Measurements from ENCODE around the gene CROCC2. TPM values are rescaled to one million over a fixed set of nuclear protein-coding genes. Genes with fewer than 3 reads are reported as not detected.

Gene CROCC2
- polyA plus RNA-seq, 1 of the 3 experiments (the other 2 are of a cell fraction): not detected

DNA sequence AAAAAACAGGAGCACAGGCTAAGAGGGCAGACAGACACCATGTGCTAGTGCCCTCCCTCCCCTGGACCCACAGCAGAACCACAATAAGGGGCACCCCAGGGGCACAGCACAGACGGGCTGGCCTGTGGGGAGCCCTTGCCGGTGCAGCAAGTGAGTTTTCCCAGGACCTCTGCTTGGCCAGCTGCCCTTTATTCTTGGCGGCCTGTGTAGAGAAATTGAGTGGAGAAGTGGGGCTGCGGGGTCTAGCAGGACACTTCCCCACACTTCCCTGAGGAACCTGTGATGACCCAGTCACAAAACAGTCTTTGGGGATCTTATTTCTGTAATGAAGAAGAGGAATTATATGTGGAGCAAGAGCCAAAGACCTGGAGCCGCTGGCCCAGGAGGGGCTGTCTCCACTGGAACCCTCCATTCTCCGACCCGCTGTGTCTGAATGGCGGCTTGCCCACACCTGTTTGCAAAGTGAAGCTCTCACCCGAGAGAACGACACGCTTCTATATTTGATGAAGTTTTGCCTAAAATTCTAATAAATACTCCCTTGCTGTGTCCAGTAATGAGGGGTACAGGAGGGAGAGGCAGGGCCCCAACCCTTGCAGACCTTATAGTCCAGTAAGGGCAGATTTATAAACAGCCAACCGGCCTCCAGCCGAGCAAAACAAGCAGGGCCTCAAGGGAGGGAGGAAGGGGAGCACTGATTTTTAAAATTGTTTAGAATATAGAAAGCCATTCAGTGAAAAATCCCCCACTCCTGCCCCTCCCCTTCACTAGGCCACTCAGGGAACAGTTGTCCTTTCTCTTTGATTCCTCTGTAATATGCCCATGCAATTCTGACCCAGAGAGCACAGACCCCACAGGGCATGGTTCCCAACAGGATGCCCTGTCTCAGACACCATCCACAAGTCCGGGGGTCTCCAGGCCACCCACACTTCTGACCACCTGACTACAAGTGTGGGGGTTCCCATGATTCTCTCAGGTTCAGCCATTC is 47.6 kb downstream of the CROCC2 start:
- 67% methylated on average over 13 of the region's 14 CpGs for WGBS (ENCODE audit: low lambda C conversion rate)
- H3K9me2 ChIP-seq: no peaks in the 10 kb centered on the region
- POLR2A ChIA-PET: no interaction called here

More for the DNA sequence above, 47.6 kb downstream of the CROCC2 start:
- Histone ChIP-seq H3K27ac (ENCODE audit: low read depth in 2 of 2, low read length in 1 of 2) (no peak overlapping the region), H3F3A (replicated peaks; ENCODE audit: insufficient read depth) (no peaks in the 10 kb centered on the region), H3K4me2 (no peak overlapping the region), H3K9me3 (no peaks in the 10 kb centered on the region), H3K79me2 (ENCODE audit: insufficient read depth) (no peaks in the 10 kb centered on the region), H4K20me1 (ENCODE audit: insufficient read depth) (no peaks in the 10 kb centered on the region), H3K27me3 (ENCODE audit: insufficient read depth) (no peaks in the 10 kb centered on the region), H3K9ac (no peak overlapping the region), H3K36me3 (replicated peaks in 1 of 2; ENCODE audit: control insufficient read depth in 1 of 2, insufficient read depth in 2 of 2, low read length in 1 of 2) (no peaks in the 10 kb centered on the region), H3K4me1 (ENCODE audit: control insufficient read depth in 1 of 2, insufficient read depth in 2 of 2, low read depth in 1 of 2, low read length in 1 of 2) (peaks cover 0 to 42% of the 10 kb centered on the region in 2 experiments; a peak in 1 of 4 replicates), H3K4me3 (ENCODE audit: low read depth in 2 of 2, low read length in 1 of 2) (no peak overlapping the region), H2AFZ (ENCODE audit: low read depth) (no peak overlapping the region)
- CTCF ChIA-PET: no interaction called here
- peak; percentile 22 for DNase-seq
- no peak for TF ChIP-seq FOXM1 (IDR thresholded peaks at IDR 0.05; ENCODE audit: low read depth)
- TF ChIP-seq ELF1 (IDR thresholded peaks at IDR 0.05): no peak
- TF ChIP-seq, protein P1, sequence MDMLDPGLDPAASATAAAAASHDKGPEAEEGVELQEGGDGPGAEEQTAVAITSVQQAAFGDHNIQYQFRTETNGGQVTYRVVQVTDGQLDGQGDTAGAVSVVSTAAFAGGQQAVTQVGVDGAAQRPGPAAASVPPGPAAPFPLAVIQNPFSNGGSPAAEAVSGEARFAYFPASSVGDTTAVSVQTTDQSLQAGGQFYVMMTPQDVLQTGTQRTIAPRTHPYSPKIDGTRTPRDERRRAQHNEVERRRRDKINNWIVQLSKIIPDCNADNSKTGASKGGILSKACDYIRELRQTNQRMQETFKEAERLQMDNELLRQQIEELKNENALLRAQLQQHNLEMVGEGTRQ (IDR thresholded peaks at IDR 0.05; ENCODE audit: borderline replicate concordance, low read depth, low read length): no peak
- TF ChIP-seq, protein P2, sequence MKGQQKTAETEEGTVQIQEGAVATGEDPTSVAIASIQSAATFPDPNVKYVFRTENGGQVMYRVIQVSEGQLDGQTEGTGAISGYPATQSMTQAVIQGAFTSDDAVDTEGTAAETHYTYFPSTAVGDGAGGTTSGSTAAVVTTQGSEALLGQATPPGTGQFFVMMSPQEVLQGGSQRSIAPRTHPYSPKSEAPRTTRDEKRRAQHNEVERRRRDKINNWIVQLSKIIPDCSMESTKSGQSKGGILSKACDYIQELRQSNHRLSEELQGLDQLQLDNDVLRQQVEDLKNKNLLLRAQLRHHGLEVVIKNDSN (IDR thresholded peaks at IDR 0.05; ENCODE audit: borderline replicate concordance, low read depth): no peak
- TF ChIP-seq RFX5 (IDR thresholded peaks at IDR 0.05; ENCODE audit: low read length): no peak
- TF ChIP-seq FOSL2 (IDR thresholded peaks at IDR 0.05; ENCODE audit: borderline replicate concordance, low read depth): no peak
- TF ChIP-seq, protein P3, sequence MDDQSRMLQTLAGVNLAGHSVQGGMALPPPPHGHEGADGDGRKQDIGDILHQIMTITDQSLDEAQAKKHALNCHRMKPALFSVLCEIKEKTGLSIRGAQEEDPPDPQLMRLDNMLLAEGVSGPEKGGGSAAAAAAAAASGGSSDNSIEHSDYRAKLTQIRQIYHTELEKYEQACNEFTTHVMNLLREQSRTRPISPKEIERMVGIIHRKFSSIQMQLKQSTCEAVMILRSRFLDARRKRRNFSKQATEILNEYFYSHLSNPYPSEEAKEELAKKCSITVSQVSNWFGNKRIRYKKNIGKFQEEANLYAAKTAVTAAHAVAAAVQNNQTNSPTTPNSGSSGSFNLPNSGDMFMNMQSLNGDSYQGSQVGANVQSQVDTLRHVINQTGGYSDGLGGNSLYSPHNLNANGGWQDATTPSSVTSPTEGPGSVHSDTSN (IDR thresholded peaks at IDR 0.05): no peak
- no peak for TF ChIP-seq NRF1 (IDR thresholded peaks at IDR 0.05; ENCODE audit: low read depth, low read length)
- TF ChIP-seq SIN3A (IDR thresholded peaks at IDR 0.05; ENCODE audit: borderline replicate concordance, low read depth, low read length): no peak
- TF ChIP-seq, protein P4, sequence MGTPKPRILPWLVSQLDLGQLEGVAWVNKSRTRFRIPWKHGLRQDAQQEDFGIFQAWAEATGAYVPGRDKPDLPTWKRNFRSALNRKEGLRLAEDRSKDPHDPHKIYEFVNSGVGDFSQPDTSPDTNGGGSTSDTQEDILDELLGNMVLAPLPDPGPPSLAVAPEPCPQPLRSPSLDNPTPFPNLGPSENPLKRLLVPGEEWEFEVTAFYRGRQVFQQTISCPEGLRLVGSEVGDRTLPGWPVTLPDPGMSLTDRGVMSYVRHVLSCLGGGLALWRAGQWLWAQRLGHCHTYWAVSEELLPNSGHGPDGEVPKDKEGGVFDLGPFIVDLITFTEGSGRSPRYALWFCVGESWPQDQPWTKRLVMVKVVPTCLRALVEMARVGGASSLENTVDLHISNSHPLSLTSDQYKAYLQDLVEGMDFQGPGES (IDR thresholded peaks at IDR 0.05; ENCODE audit: low read depth, low read length): no peak
- no peak for TF ChIP-seq NFIC (IDR thresholded peaks at IDR 0.05; ENCODE audit: borderline replicate concordance)
- no peak for TF ChIP-seq RXRA (IDR thresholded peaks at IDR 0.05; ENCODE audit: borderline replicate concordance, low read depth)
- no peak for TF ChIP-seq FOXJ3 (CRISPR knock-in tag; IDR thresholded peaks at IDR 0.05)
- no peak for TF ChIP-seq SMC3 (IDR thresholded peaks at IDR 0.05; ENCODE audit: low read depth, low read length)
- no peak for TF ChIP-seq POLR2AphosphoS5 (IDR thresholded peaks at IDR 0.05; ENCODE audit: low read depth, low read length)
